WTC11 (cell line): ENCODE measurements around the gene GABRR3. TPM values are rescaled to one million over a fixed set of nuclear protein-coding genes. Genes with fewer than 3 reads are reported as not detected.

Experiments
- ATAC-seq: fragments of 200-7000 bp; cut with Tn5 transposase; 2 replicates; pipeline ENCODE4 v1.10.0; 2021; ENCODE audit warnings: mild to moderate bottlenecking, moderate library complexity
- CTCF ChIA-PET: fragments of 300-600 bp; sonication (Branson Sonifier 250); formaldehyde crosslinking; loops from one replicate; lab custom pipeline; 2021; ENCODE audit warnings: antibody characterized with exemption; lab: Charles Lee
- POLR2A ChIA-PET: fragments of 350-600 bp; sonication (Branson Sonifier 250); formaldehyde crosslinking; loops from one replicate; lab custom pipeline; 2021; ENCODE audit warnings: antibody characterized with exemption; lab: Charles Lee
- DNase-seq: peaks from one replicate; pipeline ENCODE4 v3.0.0; 2021; ENCODE audit warnings: low spot score
- H3K27ac Mint-ChIP-seq: 2 replicates; pipeline ENCODE4 v1.8.0; 2021; ENCODE audit warnings: mixed read lengths
- H3K27me3 Mint-ChIP-seq: 2 replicates; pipeline ENCODE4 v1.8.0; 2021; ENCODE audit warnings: low read depth, mild to moderate bottlenecking, moderate library complexity, mixed read lengths
- H3K36me3 Mint-ChIP-seq: 2 replicates; pipeline ENCODE4 v1.8.0; 2021; ENCODE audit warnings: mixed read lengths
- H3K4me1 Mint-ChIP-seq: 2 replicates; pipeline ENCODE4 v1.8.0; 2022; ENCODE audit warnings: mixed read lengths
- H3K4me3 Mint-ChIP-seq: 2 replicates; pipeline ENCODE4 v1.8.0; 2021; ENCODE audit warnings: mild to moderate bottlenecking, moderate library complexity, mixed read lengths
- H3K9me3 Mint-ChIP-seq: 2 replicates; pipeline ENCODE4 v1.8.0; 2021; ENCODE audit warnings: mixed read lengths
- ARID4B ChIP-seq: sonication (generic); formaldehyde crosslinking; IDR thresholded peaks from 2 replicates; pipeline ENCODE4 v1.8.0; 2023; ENCODE audit warnings: missing genetic modification reagents, mild to moderate bottlenecking, borderline replicate concordance
- ATF1 ChIP-seq: sonication (generic); formaldehyde crosslinking; IDR thresholded peaks from 2 replicates; pipeline ENCODE4 v1.8.1; 2023; ENCODE audit warnings: mild to moderate bottlenecking, moderate library complexity, missing genetic modification reagents
- ATF2 ChIP-seq: sonication (generic); formaldehyde crosslinking; IDR thresholded peaks from 2 replicates; pipeline ENCODE4 v1.8.1; 2022; ENCODE audit warnings: low read depth, missing genetic modification reagents, borderline replicate concordance
- ATF3 ChIP-seq: sonication (generic); formaldehyde crosslinking; conservative IDR thresholded peaks from 2 replicates; pipeline ENCODE4 v1.8.1; 2022; ENCODE audit warnings: mild to moderate bottlenecking, missing genetic modification reagents
- CBFB ChIP-seq: sonication (generic); formaldehyde crosslinking; IDR thresholded peaks from 2 replicates; pipeline ENCODE4 v1.8.1; 2022; ENCODE audit warnings: mild to moderate bottlenecking, low read depth, missing genetic modification reagents
- CTCF ChIP-seq: fragments of 200-600 bp; IDR thresholded peaks from 2 replicates; pipeline ENCODE4 v1.8.0; 2022; ENCODE audit warnings: antibody characterized with exemption
- E2F4 ChIP-seq: sonication (generic); formaldehyde crosslinking; IDR thresholded peaks from 2 replicates; pipeline ENCODE4 v1.8.1; 2022; ENCODE audit warnings: low read depth, mild to moderate bottlenecking, moderate library complexity, missing genetic modification reagents, borderline replicate concordance
- FOXP4 ChIP-seq: sonication (generic); formaldehyde crosslinking; IDR thresholded peaks from 2 replicates; pipeline ENCODE4 v1.8.0; 2022; ENCODE audit warnings: mild to moderate bottlenecking, missing genetic modification reagents
- GABPB1 ChIP-seq: sonication (generic); formaldehyde crosslinking; IDR thresholded peaks from 2 replicates; pipeline ENCODE4 v1.8.1; 2023; ENCODE audit warnings: mild to moderate bottlenecking, missing genetic modification reagents
- GRHL2 ChIP-seq: fragments of 250-450 bp; sonication (Bioruptor Pico); IDR thresholded peaks from 2 replicates; pipeline ENCODE4 v1.8.0; 2022; ENCODE audit warnings: mild to moderate bottlenecking, moderate library complexity; ENCODE audit not compliant: insufficient replicate concordance, severe bottlenecking
- IRF1 ChIP-seq: sonication (generic); formaldehyde crosslinking; IDR thresholded peaks from 2 replicates; pipeline ENCODE4 v1.8.0; 2023; ENCODE audit warnings: missing genetic modification reagents
- JUN ChIP-seq: sonication (generic); formaldehyde crosslinking; IDR thresholded peaks from 2 replicates; pipeline ENCODE4 v1.8.0; 2023; ENCODE audit warnings: mild to moderate bottlenecking, missing genetic modification reagents
- KAT7 ChIP-seq: sonication (generic); formaldehyde crosslinking; IDR thresholded peaks from 2 replicates; pipeline ENCODE4 v1.8.1; 2023; ENCODE audit warnings: missing genetic modification reagents, mild to moderate bottlenecking, borderline replicate concordance
- MYBL2 ChIP-seq: sonication (generic); formaldehyde crosslinking; IDR thresholded peaks from 2 replicates; pipeline ENCODE4 v1.8.1; 2023; ENCODE audit warnings: mild to moderate bottlenecking, moderate library complexity, missing genetic modification reagents
- NFE2L1 ChIP-seq: sonication (generic); formaldehyde crosslinking; IDR thresholded peaks from 2 replicates; pipeline ENCODE4 v1.8.1; 2023; ENCODE audit warnings: missing genetic modification reagents
- NR1H2 ChIP-seq: sonication (generic); formaldehyde crosslinking; IDR thresholded peaks from 2 replicates; pipeline ENCODE4 v1.9.0; 2021; ENCODE audit warnings: mild to moderate bottlenecking, moderate library complexity, missing genetic modification reagents
- NR2C2 ChIP-seq: sonication (generic); formaldehyde crosslinking; IDR thresholded peaks from 2 replicates; pipeline ENCODE4 v1.8.0; 2022; ENCODE audit warnings: mild to moderate bottlenecking, missing genetic modification reagents
- NR3C1 ChIP-seq: sonication (generic); formaldehyde crosslinking; conservative IDR thresholded peaks from 2 replicates; pipeline ENCODE4 v1.8.1; 2023; ENCODE audit warnings: low read depth, mild to moderate bottlenecking, missing genetic modification reagents
- SP1 ChIP-seq: sonication (generic); formaldehyde crosslinking; conservative IDR thresholded peaks from 2 replicates; pipeline ENCODE4 v1.8.1; 2022; ENCODE audit warnings: missing genetic modification reagents
- TCF7 ChIP-seq: sonication (generic); formaldehyde crosslinking; IDR thresholded peaks from 2 replicates; pipeline ENCODE4 v1.8.0; 2022; ENCODE audit warnings: mild to moderate bottlenecking, low read depth, missing genetic modification reagents, moderate library complexity
- ZNF121 ChIP-seq: sonication (generic); formaldehyde crosslinking; IDR thresholded peaks from 2 replicates; pipeline ENCODE4 v1.8.0; 2023; ENCODE audit warnings: missing genetic modification reagents
- ZNF416 ChIP-seq: fragments of 250-450 bp; sonication (Bioruptor Pico); IDR thresholded peaks from 2 replicates; pipeline ENCODE4 v1.9.0; 2021; ENCODE audit warnings: mild to moderate bottlenecking, inconsistent platforms
- ZNF512 ChIP-seq: sonication (generic); formaldehyde crosslinking; IDR thresholded peaks from 2 replicates; pipeline ENCODE4 v1.8.1; 2022; ENCODE audit warnings: missing genetic modification reagents, borderline replicate concordance
- total RNA-seq: library from RNA; stranded (reverse); gene quantifications from 3 replicates; pipeline ENCODE4 v1.2.3, GENCODE V29; 2021

The GABRR3 gene
- total RNA-seq, 1 experiment from 2014 or later = not detected

GRCh38 chr3:98073486-98073885, 38.4 kb upstream of the GABRR3 start (continued):
- TF ChIP-seq ARID4B (no peak), SP1 (CRISPR knock-in tag) (no peak), ATF1 (CRISPR knock-in tag) (no peak), FOXP4 (CRISPR knock-in tag) (no peak), CTCF (no peak), MYBL2 (CRISPR knock-in tag) (no peak), ATF2 (CRISPR knock-in tag) (no peak), NR1H2 (CRISPR knock-in tag) (no peak), GABPB1 (CRISPR knock-in tag) (no peak), E2F4 (CRISPR knock-in tag) (no peak), ZNF416 (CRISPR knock-in tag) (no peak)
- TF ChIP-seq, all 79 proteins: peak for 0

GRCh38 chr3:98070840-98071239, 35.7 kb upstream of the GABRR3 start:
- ChIA-PET POLR2A (no interaction called here), CTCF (no interaction called here)
- no peak overlapping the region for H3K27ac Mint-ChIP-seq
- H3K36me3 Mint-ChIP-seq = no peaks in the 10 kb centered on the region
- no peaks in the 10 kb centered on the region for H3K27me3 Mint-ChIP-seq
- H3K9me3 Mint-ChIP-seq = no peaks in the 10 kb centered on the region
- H3K4me3 Mint-ChIP-seq = no peak overlapping the region
- H3K4me1 Mint-ChIP-seq = no peaks in the 10 kb centered on the region
- ATAC-seq (peak; percentile 73), DNase-seq (no peak)
- TF ChIP-seq ZNF512 (CRISPR knock-in tag) = no peak
- TF ChIP-seq ZNF121 (CRISPR knock-in tag) = no peak
- no peak for TF ChIP-seq NFE2L1 (CRISPR knock-in tag)
- no peak for TF ChIP-seq ATF3 (CRISPR knock-in tag)
- no peak for TF ChIP-seq CBFB
- TF ChIP-seq NR3C1 (CRISPR knock-in tag) = no peak
- TF ChIP-seq JUN (CRISPR knock-in tag) = no peak
- TF ChIP-seq NR2C2 (CRISPR knock-in tag) = no peak
- no peak for TF ChIP-seq IRF1 (CRISPR knock-in tag)
- TF ChIP-seq KAT7 = no peak
- TF ChIP-seq MYBL2 (CRISPR knock-in tag) = no peak
- TF ChIP-seq GRHL2 (CRISPR knock-in tag) = no peak
- TF ChIP-seq TCF7 (CRISPR knock-in tag) = no peak
